Measurements from ENCODE around the gene EPHB3. TPM values are rescaled to one million over a fixed set of nuclear protein-coding genes. Genes with fewer than 3 reads are reported as not detected.

EPHB3 gene
- polyA plus RNA-seq, 1 donor = 33.9 TPM

DNA sequence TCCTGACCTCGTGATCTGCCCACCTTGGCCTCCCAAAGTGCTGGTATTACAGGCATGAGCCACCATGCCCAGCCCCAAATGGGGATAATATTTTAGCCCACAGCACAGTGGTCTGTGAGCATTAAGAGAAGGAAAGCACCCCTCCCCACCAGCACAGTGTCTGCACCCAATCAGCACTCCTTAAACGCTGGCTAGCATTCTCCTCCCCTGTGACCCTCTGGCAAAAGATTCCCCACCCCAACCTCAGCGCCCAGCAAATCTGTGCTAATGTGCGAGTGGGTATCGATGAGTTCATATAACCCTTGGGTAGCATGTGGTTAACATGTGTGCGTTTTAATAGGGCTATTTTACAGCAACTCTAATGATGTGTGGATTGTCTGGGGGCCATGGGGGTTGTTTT lies 18.3 kb upstream of the EPHB3 start:
- DNase-seq (ENCODE audit: low read depth) = no peak

GRCh38 chr3:184543843-184544512 lies 17.6 kb upstream of the EPHB3 start:
- no peak for DNase-seq (ENCODE audit: low read depth)

GRCh38 chr3:184544513-184544861 lies 17.1 kb upstream of the EPHB3 start:
- DNase-seq (ENCODE audit: low read depth) = no peak

DNA sequence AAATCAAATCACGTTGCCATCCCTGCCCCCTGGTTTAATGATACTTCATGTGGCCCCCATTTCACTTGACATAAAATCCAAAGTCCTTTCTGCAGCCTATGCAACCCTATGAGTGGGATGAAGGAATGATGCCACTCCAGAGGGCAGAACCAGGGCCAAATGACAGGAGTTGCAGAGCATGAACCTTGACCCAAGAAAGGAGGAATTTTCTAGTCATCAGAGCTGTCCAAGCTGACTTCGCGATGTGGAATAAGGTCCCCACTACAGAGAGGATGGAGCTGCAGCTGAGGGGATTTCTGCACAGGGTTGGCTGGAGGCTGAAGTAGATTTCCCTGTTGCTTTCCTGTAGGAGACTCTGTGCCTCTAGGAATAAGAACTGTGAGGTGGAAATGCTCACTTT lies 15.8 kb upstream of the EPHB3 start:
- DNase-seq (ENCODE audit: low read depth) = no peak

DNA sequence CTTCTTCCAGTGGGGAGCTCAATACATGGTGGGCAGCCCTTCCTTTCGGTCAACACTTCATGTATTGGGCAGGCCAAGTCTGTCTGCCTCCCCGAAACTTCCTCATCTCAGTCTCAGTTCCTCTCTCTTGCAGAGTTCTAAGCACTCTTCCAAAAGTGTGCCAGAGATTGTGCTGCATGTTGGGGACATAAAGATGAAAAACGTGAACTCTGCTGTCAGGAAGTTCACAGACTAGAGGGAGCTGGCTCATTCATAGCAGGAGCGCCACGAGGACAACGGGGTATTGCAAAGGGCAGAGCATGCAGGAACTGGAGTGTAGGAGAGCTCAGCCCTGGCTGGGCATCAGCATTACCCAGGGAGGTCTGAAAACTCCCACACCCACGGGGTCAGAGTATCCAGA lies 15.3 kb upstream of the EPHB3 start:
- no peak for DNase-seq (ENCODE audit: low read depth)

- no peak for DNase-seq (ENCODE audit: low read depth)
Measured at GRCh38 chr3:184549796-184550577, 11.6 kb upstream of the EPHB3 start.

- DNase-seq (ENCODE audit: low read depth) = no peak
Measured at GRCh38 chr3:184551103-184551502, 10.5 kb upstream of the EPHB3 start.

DNA sequence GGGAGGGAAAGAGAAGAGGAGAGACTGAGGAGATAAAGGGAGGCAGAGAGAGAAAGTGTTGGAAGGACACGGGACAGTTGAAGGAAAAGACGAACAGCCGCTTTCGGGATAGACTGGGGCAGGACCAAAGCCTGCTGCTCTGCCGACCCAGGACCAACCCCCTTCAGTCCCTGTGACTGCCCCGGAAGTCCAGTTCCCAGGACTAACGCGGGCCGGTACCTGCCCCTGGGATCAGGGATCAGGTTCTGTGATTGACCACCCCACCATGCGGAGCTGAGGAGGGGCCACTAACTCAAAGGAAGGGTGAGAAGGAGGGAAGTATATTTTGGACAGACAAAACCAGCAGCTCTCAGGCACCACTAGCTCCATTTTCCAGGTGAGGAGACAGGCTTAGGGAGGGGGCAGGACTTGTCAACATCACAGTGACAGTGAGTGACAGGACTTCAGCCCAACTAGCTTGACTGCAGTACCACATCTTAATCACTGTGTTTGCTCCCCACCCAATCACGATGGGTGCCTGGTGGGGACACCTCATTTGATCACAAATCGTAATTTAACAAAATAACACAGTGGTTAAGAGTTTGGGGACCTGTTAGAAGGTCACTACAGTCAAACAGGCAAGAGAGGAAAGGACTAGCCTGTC lies 9.8 kb upstream of the EPHB3 start:
- no peak for DNase-seq (ENCODE audit: low read depth)

- DNase-seq (ENCODE audit: low read depth) = no peak
Measured at GRCh38 chr3:184552296-184552695, 9.3 kb upstream of the EPHB3 start.

GRCh38 chr3:184552863-184553262 lies 8.7 kb upstream of the EPHB3 start:
- DNase-seq (ENCODE audit: low read depth) = no peak

GRCh38 chr3:184553385-184553784 lies 8.2 kb upstream of the EPHB3 start:
- DNase-seq (ENCODE audit: low read depth) = no peak

- DNase-seq (ENCODE audit: low read depth) = no peak
Measured at GRCh38 chr3:184554461-184554860, 7.1 kb upstream of the EPHB3 start.

DNA sequence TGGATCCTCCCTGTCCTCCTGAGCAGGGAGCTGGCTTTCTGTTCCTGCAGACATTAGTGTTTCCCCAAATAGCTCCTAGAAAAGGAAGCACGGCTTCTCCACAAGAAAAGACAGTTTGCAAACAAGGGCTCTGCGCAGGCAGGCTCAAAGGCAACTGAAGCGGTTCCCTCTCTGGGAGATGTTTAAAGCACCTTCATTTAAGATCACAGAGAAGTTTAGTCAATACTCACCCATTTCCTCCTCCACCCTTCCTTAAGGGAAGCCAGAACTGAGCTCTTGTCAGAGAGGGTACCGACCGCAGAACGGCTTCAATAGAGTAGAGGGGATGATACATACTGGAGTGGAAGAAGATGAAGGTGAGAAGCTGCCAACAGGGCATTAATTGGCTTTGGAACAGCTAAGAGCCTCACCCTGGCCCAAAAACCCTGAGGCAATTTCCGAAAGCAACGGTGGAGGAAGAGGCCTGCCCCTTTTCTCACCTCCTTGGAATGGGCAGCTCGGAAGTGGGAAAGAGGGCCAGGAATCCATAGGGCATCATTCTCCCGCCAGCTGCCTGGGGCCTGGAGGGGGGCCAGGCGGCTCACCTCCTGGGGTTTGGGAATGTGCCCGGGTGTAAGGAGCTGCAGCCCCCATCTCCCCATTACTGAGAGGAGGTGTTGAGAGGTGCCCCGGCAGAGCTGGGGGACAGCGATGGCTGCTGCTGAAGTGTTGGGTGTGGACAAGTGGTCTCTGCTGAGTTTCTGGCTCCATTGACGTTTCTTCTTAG lies 4.8 kb upstream of the EPHB3 start:
- no peak for DNase-seq (ENCODE audit: low read depth)

DNA sequence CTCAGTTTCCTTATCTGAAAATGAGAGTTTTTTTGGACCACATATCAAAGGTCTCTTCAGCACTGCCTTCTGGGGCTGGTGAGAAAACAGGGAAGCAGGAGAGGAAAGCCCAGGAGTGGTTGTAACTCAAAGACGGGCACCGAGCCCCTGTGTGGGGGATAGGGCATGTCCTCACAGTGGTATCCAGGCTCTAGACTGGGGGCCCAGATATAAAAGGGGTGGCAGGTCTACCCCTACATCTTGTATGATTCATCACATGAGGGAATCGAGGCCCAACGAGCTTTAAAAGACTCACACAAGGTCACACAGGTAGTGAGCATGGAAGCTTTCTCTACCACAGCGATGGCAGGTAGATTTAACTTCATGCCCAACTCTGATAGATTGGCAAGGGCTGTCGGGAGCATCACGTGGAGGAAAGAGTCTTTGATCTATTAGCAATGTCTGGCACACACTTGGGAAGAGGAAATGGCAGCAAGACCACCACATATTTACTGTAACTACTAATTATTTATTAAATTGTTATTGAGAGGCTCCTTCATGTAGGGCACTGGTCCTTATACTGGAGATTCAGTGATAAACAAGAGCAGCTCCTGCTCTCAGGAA lies 4.1 kb upstream of the EPHB3 start:
- DNase-seq (ENCODE audit: low read depth) = no peak

DNA sequence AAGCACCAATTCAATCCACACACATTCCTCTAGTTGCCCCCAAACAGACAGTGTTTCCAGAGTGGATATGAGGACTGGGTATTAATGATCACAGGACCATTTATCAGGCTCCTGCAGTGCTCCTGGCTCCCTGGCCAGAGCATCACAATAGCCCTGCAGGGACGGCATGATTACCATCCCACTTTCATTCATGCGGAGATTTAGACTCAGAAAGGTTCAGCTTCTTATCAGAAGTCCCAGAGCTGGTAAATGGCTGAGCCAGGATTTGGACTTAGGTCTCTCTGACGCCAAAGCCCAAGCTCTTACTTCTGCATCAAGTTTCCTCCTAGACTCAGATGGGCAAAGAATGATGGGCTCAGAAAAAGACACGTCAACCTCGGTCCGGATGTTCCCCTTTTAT lies 2.9 kb upstream of the EPHB3 start:
- DNase-seq (ENCODE audit: low read depth) = no peak

DNA sequence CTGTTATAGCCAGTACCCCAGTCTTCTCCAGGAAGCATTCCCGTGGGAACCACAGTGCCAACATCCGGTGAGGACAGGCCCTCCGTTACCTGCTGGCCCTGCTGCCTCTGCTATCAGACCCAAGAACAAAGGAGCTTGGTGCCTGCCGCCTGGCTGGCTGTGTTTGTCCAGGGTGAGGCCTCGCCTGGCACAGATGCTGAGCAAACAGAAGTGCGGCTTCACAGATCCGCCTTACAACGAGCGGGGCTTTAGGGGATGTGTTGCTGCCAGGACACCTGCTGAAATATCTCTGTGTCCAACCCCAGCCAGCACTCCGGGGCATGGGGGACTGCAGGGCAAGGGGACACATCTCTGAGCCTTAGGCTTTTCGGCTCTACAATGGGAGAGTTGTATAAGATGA lies 2.2 kb upstream of the EPHB3 start:
- no peak for DNase-seq (ENCODE audit: low read depth)

DNA sequence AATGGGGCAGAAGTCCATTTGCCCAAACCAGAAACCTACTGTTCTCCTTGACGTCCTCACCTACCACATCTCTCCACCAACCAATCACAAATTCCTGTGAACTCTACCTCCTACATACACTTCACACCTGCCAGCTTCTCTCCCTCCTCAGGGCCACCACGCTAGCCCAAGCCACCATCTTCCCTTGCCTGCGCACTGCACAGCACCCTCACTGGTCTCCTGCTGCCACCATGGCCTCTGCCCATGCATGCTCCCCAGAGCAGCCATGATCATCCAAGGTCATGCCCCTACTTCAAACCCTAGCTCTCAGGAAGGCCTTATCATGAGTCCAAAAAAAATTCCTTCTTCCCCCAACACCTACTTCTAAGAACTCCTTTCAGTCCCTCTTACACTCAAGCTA lies 1.1 kb upstream of the EPHB3 start:
- no peak for DNase-seq (ENCODE audit: low read depth)

GRCh38 chr3:184561913-184562877 lies 610 bp downstream of the EPHB3 start:
- DNase-seq (ENCODE audit: low read depth) = no peak

DNA sequence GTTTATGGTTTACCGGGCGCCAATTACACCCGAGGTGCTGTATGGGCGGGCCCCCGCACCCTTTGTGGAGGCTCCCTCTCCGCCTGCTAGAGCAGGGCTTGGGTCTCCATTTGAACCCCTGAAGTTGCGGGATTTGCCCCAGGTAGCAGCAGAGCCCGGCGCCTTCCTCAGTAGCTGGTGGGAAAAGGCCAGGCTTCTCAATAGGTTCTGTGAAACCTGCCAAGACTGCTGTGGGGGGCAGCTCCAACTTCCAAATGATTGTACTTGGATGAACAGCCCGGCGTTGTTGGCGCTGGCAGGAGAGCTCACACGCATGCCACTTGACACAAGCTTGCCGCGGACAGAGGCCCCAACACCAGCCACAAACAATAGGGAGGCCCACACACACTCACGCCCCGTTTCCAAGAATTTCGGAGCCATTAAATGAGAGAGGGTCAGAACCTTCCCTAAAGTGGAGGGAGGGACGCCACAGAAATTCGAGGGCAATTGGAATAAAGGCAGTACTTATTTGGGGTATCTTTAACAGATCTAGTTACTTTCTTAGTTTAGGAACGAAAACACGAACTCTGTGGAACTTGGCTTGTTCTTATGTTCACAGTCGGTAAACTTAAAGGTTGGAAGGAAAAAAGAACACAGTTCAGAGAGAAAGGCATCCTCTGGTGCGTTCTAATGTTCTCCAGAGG lies 1.4 kb downstream of the EPHB3 start:
- no peak for DNase-seq (ENCODE audit: low read depth)

- DNase-seq (ENCODE audit: low read depth) = no peak
Measured at GRCh38 chr3:184563561-184563925, 2.0 kb downstream of the EPHB3 start.
